Choroid plexus epithelial cell (primary cell): Measurements from ENCODE around the gene KLHDC7A.
"Not testable (repeated sequence)": the region's sequence is repeated elsewhere in the genome, so short reads cannot be mapped to it uniquely, and the experiment has no call there.

Experiments
- DNase-seq: peaks from one replicate; pipeline ENCODE4 v3.0.0-alpha.2; 2010; ENCODE audit warnings: low read depth
- H3K4me3 ChIP-seq: 2 replicates; pipeline ENCODE4 v1.5.1; 2011; ENCODE audit warnings: low read depth, mild to moderate bottlenecking, control low read depth, low read length, moderate library complexity
- TF ChIP-seq, protein P1 (sequence below): conservative IDR thresholded peaks from 2 replicates; pipeline ENCODE4 v1.5.1; 2011; ENCODE audit warnings: low read depth, mild to moderate bottlenecking, control low read depth, inconsistent platforms, low read length, moderate library complexity

The KLHDC7A gene

GRCh38 chr1:18447509-18448220, 33.1 kb upstream of the KLHDC7A start:
- TF ChIP-seq, protein P1, sequence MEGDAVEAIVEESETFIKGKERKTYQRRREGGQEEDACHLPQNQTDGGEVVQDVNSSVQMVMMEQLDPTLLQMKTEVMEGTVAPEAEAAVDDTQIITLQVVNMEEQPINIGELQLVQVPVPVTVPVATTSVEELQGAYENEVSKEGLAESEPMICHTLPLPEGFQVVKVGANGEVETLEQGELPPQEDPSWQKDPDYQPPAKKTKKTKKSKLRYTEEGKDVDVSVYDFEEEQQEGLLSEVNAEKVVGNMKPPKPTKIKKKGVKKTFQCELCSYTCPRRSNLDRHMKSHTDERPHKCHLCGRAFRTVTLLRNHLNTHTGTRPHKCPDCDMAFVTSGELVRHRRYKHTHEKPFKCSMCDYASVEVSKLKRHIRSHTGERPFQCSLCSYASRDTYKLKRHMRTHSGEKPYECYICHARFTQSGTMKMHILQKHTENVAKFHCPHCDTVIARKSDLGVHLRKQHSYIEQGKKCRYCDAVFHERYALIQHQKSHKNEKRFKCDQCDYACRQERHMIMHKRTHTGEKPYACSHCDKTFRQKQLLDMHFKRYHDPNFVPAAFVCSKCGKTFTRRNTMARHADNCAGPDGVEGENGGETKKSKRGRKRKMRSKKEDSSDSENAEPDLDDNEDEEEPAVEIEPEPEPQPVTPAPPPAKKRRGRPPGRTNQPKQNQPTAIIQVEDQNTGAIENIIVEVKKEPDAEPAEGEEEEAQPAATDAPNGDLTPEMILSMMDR = no peak
- DNase-seq = no peak
- H3K4me3 ChIP-seq = no peak overlapping the region

DNA sequence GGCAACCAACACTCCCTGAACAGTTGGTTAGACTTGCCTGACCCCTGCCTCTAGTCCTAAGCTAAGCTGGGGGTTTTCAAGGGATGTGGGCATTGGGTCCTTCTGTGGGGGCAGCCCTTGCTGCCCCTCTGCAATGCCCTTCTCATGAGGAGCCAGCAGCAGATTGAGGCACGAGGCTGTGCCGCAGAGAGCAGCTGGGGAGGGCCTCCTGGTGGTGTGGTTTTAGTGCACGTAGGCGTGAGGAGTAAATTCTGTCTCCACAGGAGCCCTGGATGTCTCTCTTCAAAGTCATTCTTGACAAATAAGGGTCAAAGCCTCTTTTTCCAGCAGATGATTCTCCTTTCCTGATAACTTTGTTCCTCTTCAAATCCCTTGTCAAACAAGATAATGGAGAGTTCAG, 31.8 kb upstream of the KLHDC7A start:
- DNase-seq = no peak
- TF ChIP-seq, protein P1 = no peak
- no peak overlapping the region for H3K4me3 ChIP-seq

DNA sequence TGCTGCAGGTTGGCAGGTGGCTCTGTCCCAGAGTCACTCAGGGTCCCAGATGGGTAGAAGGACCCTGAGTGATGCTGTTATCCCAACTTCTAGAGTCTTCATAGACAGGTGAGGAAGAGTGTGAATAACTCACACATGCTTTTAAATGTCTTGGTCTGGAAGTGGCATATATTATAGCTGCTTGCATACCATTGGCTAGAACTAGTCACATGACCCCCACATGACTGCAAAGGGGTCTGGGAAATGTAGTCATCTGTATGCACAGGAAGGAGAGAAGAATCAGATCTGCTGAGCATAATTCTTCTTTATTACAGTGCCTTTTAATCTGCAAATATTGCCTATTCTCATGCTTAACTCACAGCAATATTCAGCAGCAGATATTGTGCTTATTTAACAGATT, 28.2 kb upstream of the KLHDC7A start:
- DNase-seq = peak; percentile 14
- no peak overlapping the region for H3K4me3 ChIP-seq
- TF ChIP-seq, protein P1 = no peak

DNA sequence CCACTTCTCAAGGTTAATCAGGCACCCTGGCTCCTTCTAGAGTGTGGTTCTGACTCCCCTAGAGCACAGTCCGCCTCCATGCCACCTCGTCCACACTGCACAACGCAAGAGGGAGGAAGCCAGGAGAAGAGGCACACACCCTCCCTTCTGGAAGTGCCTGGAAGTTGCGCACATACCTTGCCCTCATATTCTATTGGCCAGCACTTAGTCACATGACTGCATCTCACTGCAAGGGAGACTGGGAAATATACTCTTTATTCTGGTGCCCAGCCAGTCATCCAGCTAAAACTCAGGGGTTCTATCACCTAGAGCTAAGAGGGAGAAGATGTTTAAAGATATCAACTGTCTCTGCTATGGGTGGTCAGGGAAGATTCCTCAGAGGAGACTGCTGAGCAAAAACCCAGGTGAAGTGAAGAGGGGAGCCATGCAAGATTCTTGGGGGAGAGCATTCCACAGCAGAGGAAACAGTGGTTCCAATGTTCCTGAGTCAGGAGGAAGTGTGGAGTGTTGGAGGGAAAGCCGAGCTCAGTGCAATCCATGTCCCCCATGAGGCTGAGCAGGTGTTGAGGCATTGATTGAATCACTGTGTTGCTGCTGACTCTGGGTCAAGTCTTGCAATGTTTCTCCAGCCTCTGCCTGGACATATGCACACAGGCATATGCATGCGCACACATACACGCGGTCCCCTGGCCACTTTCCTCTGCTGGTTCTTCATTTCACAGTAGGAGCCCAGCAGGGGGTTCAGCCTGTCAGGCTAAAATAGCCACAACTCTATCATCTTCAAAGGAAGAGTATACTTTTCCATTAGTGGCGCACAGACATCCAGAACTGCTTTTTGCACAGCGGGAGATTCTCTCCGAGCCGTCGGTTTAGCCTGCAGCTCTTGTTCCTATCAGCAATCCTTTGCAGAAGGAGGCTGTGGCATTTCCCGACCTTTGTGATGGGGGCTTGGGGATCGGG, 22.3 kb upstream of the KLHDC7A start:
- TF ChIP-seq, protein P1 = no peak
- DNase-seq = no peak
- no peak overlapping the region for H3K4me3 ChIP-seq

- no peak for DNase-seq
- TF ChIP-seq, protein P1 = no peak
- no peak overlapping the region for H3K4me3 ChIP-seq
Measured at GRCh38 chr1:18461656-18462055, 19.1 kb upstream of the KLHDC7A start.

- not testable (repeated sequence) for DNase-seq, H3K4me3 ChIP-seq
Measured at GRCh38 chr1:18462517-18462916, 18.2 kb upstream of the KLHDC7A start.

DNA sequence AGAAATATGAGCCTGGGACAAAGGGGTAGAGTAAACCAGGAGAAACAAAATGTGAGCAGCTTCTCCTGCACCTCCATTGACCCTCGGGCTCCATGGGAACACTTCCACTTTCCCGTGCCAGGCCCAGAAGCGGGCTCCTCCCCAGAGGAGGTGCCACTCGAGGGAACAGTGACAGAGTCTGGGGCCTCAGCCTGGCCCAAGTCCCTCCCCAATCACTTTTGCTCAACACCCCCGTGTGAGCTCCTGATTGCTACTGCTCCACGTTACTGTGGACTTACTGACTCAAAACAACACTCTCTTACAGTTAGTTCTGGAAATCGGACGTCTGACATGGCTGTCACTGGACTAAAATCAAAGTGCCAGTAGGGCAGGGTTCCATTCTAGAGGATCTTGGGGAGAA, 17.7 kb upstream of the KLHDC7A start:
- no peak overlapping the region for H3K4me3 ChIP-seq
- TF ChIP-seq, protein P1 = no peak
- DNase-seq = no peak
